Neural crest cell (in vitro differentiated cells): ENCODE measurements around the gene PLEKHG3. TPM values are rescaled to one million over a fixed set of nuclear protein-coding genes. Genes with fewer than 3 reads are reported as not detected.

ENCODE experiments used
- DNase-seq: peaks from one replicate; pipeline ENCODE4 v3.0.0; 2021; ENCODE audit warnings: low read depth, mixed read lengths, low spot score
- H3K27ac Mint-ChIP-seq: one replicate; pipeline ENCODE4 v1.8.0; 2021; ENCODE audit warnings: mild to moderate bottlenecking, mixed read lengths; ENCODE audit not compliant: unreplicated experiment
- H3K27me3 Mint-ChIP-seq: 2 replicates; pipeline ENCODE4 v1.8.0; 2021; ENCODE audit warnings: low read depth, mild to moderate bottlenecking, mixed read lengths
- H3K36me3 Mint-ChIP-seq: 2 replicates; pipeline ENCODE4 v1.8.0; 2021; ENCODE audit warnings: low read depth, mild to moderate bottlenecking, mixed read lengths
- H3K4me1 Mint-ChIP-seq: 2 replicates; pipeline ENCODE4 v1.8.0; 2021; ENCODE audit warnings: mixed read lengths
- H3K4me3 Mint-ChIP-seq: one replicate; pipeline ENCODE4 v1.8.0; 2021; ENCODE audit warnings: mild to moderate bottlenecking, mixed read lengths
- H3K9me3 Mint-ChIP-seq: 2 replicates; pipeline ENCODE4 v1.8.0; 2021; ENCODE audit warnings: mixed read lengths
- CTCF ChIP-seq: fragments of 200-600 bp; sonication (generic); conservative IDR thresholded peaks from 2 replicates; pipeline ENCODE4 v1.5.0; 2021; ENCODE audit warnings: antibody characterized with exemption, mild to moderate bottlenecking
- total RNA-seq: library from RNA; stranded (reverse); gene quantifications from 2 replicates; pipeline ENCODE4 v1.2.1, GENCODE V29; 2021

The PLEKHG3 gene
- total RNA-seq, 1 donor from 2014 or later, result 43.4 TPM

GRCh38 chr14:64720131-64720576 lies 15.9 kb downstream of the PLEKHG3 start:
- no peak for DNase-seq
- no peak overlapping the region for H3K27ac Mint-ChIP-seq
- H3K4me1 Mint-ChIP-seq, result peaks cover 79% of the 10 kb centered on the region

GRCh38 chr14:64721391-64721791 lies 17.2 kb downstream of the PLEKHG3 start:
- H3K9me3 Mint-ChIP-seq, result no peaks in the 10 kb centered on the region
- peaks cover 77% of the 10 kb centered on the region for H3K4me1 Mint-ChIP-seq
- H3K4me3 Mint-ChIP-seq, result no peak overlapping the region
- no peak for DNase-seq
- peaks cover 98% of the 10 kb centered on the region for H3K27me3 Mint-ChIP-seq
- TF ChIP-seq CTCF, result no peak
- H3K27ac Mint-ChIP-seq, result no peak overlapping the region
- H3K36me3 Mint-ChIP-seq, result peaks cover 8% of the 10 kb centered on the region

More at GRCh38 chr14:64720131-64720576, 15.9 kb downstream of the PLEKHG3 start:
- Mint-ChIP-seq H3K36me3 (peaks cover 12% of the 10 kb centered on the region), H3K9me3 (no peaks in the 10 kb centered on the region), H3K27me3 (peaks cover 98% of the 10 kb centered on the region), H3K4me3 (peak overlapping the region; percentile 56)
- no peak for TF ChIP-seq CTCF

GRCh38 chr14:64721899-64722298 lies 17.7 kb downstream of the PLEKHG3 start:
- Mint-ChIP-seq H3K4me1 (peaks cover 72% of the 10 kb centered on the region), H3K4me3 (no peak overlapping the region), H3K36me3 (peaks cover 8% of the 10 kb centered on the region), H3K9me3 (no peaks in the 10 kb centered on the region), H3K27me3 (peaks cover 98% of the 10 kb centered on the region), H3K27ac (no peak overlapping the region)
- no peak for DNase-seq
- no peak for TF ChIP-seq CTCF

GRCh38 chr14:64722842-64723447 lies 18.7 kb downstream of the PLEKHG3 start:
- Mint-ChIP-seq H3K9me3 (no peaks in the 10 kb centered on the region), H3K27me3 (peaks cover 98% of the 10 kb centered on the region), H3K4me3 (no peak overlapping the region), H3K36me3 (peaks cover 8% of the 10 kb centered on the region), H3K27ac (no peak overlapping the region), H3K4me1 (peaks cover 62% of the 10 kb centered on the region)
- no peak for TF ChIP-seq CTCF
- DNase-seq, result no peak

- peaks cover 8% of the 10 kb centered on the region for H3K36me3 Mint-ChIP-seq
- H3K4me3 Mint-ChIP-seq, result peak overlapping the region; percentile 4
Measured at GRCh38 chr14:64723691-64724577, 19.7 kb downstream of the PLEKHG3 start.

More at GRCh38 chr14:64723691-64724577, 19.7 kb downstream of the PLEKHG3 start:
- DNase-seq, result no peak
- Mint-ChIP-seq H3K27ac (peak overlapping the region; percentile 59), H3K9me3 (no peaks in the 10 kb centered on the region), H3K27me3 (peaks cover 98% of the 10 kb centered on the region), H3K4me1 (peaks cover 53% of the 10 kb centered on the region)
- no peak for TF ChIP-seq CTCF
